ENCODE results near the gene ADAMTS13.

The ADAMTS13 gene

GRCh38 chr9:133493428-133493827 lies 71.3 kb downstream of the ADAMTS13 start:
- no peak for TF ChIP-seq CTCF (IDR thresholded peaks at IDR 0.05)
- Histone ChIP-seq H3K9ac (no peak overlapping the region), H3K4me2 (ENCODE audit: low read length) (no peak overlapping the region), H3K36me3 (ENCODE audit: control insufficient read depth, insufficient read depth, low read length) (no peaks in the 10 kb centered on the region), H3K9me3 (ENCODE audit: control insufficient read depth, low read length) (no peaks in the 10 kb centered on the region), H3K4me1 (no peaks in the 10 kb centered on the region), H3K4me3 (ENCODE audit: low read depth, low read length) (no peak overlapping the region), H2AFZ (no peak overlapping the region), H3K27ac (no peak overlapping the region), H3K27me3 (ENCODE audit: control insufficient read depth, insufficient read depth, low read length) (no peaks in the 10 kb centered on the region), H3K79me2 (no peaks in the 10 kb centered on the region)

- TF ChIP-seq CTCF (IDR thresholded peaks at IDR 0.05): no peak
- Histone ChIP-seq H3K36me3 (ENCODE audit: control insufficient read depth, insufficient read depth, low read length) (no peaks in the 10 kb centered on the region), H3K4me2 (ENCODE audit: low read length) (no peak overlapping the region), H3K27ac (no peak overlapping the region), H3K9me3 (ENCODE audit: control insufficient read depth, low read length) (no peaks in the 10 kb centered on the region), H2AFZ (no peak overlapping the region), H3K9ac (no peak overlapping the region), H3K27me3 (ENCODE audit: control insufficient read depth, insufficient read depth, low read length) (no peaks in the 10 kb centered on the region), H3K79me2 (no peaks in the 10 kb centered on the region), H3K4me1 (no peaks in the 10 kb centered on the region), H3K4me3 (ENCODE audit: low read depth, low read length) (no peak overlapping the region)
These were observed 71.8 kb downstream of the ADAMTS13 start for GRCh38 chr9:133493845-133494540.

GRCh38 chr9:133494636-133495326 lies 72.6 kb downstream of the ADAMTS13 start:
- H3K4me1 ChIP-seq: no peaks in the 10 kb centered on the region
- no peaks in the 10 kb centered on the region for H3K27me3 ChIP-seq (ENCODE audit: control insufficient read depth, insufficient read depth, low read length)
- H3K9ac ChIP-seq: no peak overlapping the region
- no peak overlapping the region for H3K4me3 ChIP-seq (ENCODE audit: low read depth, low read length)
- no peak overlapping the region for H3K27ac ChIP-seq
- TF ChIP-seq CTCF (IDR thresholded peaks at IDR 0.05): no peak
- H3K4me2 ChIP-seq (ENCODE audit: low read length): no peak overlapping the region
- H3K9me3 ChIP-seq (ENCODE audit: control insufficient read depth, low read length): no peaks in the 10 kb centered on the region
- no peak overlapping the region for H2AFZ ChIP-seq
- no peaks in the 10 kb centered on the region for H3K79me2 ChIP-seq
- H3K36me3 ChIP-seq (ENCODE audit: control insufficient read depth, insufficient read depth, low read length): no peaks in the 10 kb centered on the region

GRCh38 chr9:133495327-133496293 lies 73.4 kb downstream of the ADAMTS13 start:
- no peak overlapping the region for H3K4me2 ChIP-seq (ENCODE audit: low read length)
- H3K27ac ChIP-seq: no peak overlapping the region
- H3K79me2 ChIP-seq: no peaks in the 10 kb centered on the region
- no peak overlapping the region for H2AFZ ChIP-seq
- no peaks in the 10 kb centered on the region for H3K27me3 ChIP-seq (ENCODE audit: control insufficient read depth, insufficient read depth, low read length)
- H3K36me3 ChIP-seq (ENCODE audit: control insufficient read depth, insufficient read depth, low read length): no peaks in the 10 kb centered on the region
- no peaks in the 10 kb centered on the region for H3K4me1 ChIP-seq
- no peak overlapping the region for H3K9ac ChIP-seq
- TF ChIP-seq CTCF (IDR thresholded peaks at IDR 0.05): no peak
- H3K9me3 ChIP-seq (ENCODE audit: control insufficient read depth, low read length): no peaks in the 10 kb centered on the region
- no peak overlapping the region for H3K4me3 ChIP-seq (ENCODE audit: low read depth, low read length)

All from parathyroid adenoma (tissue), 2 donors.